GM12878 (cell line): ENCODE data around the gene SMAD2. TPM values are rescaled to one million over a fixed set of nuclear protein-coding genes. Genes with fewer than 3 reads are reported as not detected.

Source experiments
- ATAC-seq: fragments of 200-7000 bp; cut with Tn5 transposase; 3 replicates; pipeline ENCODE4 v1.9.1; 2020; ENCODE audit warnings: mild to moderate bottlenecking, moderate library complexity
- BruUV-seq: library from RNA; stranded (reverse); fragments of 400-500 nt; replicated peaks from 2 replicates; lab custom pipeline; 2021; lab: Mats Ljungman, UMichigan
- CTCF ChIA-PET: fragments of 300-600 bp; sonication (Branson Sonifier 250); formaldehyde crosslinking; extraction: SDS; loops from one replicate; lab custom pipeline; 2021; ENCODE audit warnings: inconsistent platforms; lab: Yijun Ruan, JAX
- POLR2A ChIA-PET: fragments of 350-600 bp; formaldehyde crosslinking; extraction: SDS; loops from one replicate; lab custom pipeline; 2021; ENCODE audit warnings: inconsistent platforms; lab: Charles Lee
- RAD21 ChIA-PET: fragments of 300-600 bp; sonication (Branson Sonifier 250); formaldehyde crosslinking; loops from one replicate; lab custom pipeline; 2023; ENCODE audit warnings: antibody characterized with exemption; ENCODE audit not compliant: unreplicated experiment; lab: Charles Lee
- SMC1A ChIA-PET: fragments of 300-600 bp; sonication (Branson Sonifier 250); formaldehyde crosslinking; loops from one replicate; lab custom pipeline; 2023; ENCODE audit not compliant: unreplicated experiment, uncharacterized antibody; lab: Charles Lee
- DNase-seq: peaks from one replicate; pipeline ENCODE4 v3.0.0-alpha.2; 2011; ENCODE audit warnings: low read depth, low spot score
- FAIRE-seq: peaks from 3 replicates; lab custom pipeline; 2011; peaks lifted over from hg19 to GRCh38; lab: Jason Lieb, UNC
- H2AFZ ChIP-seq: 2 replicates; pipeline ENCODE4 v1.6.0; 2011; ENCODE audit warnings: low read depth, low read length, control low read depth; ENCODE audit not compliant: control insufficient read depth
- H3K27ac ChIP-seq: 2 replicates; pipeline ENCODE4 v1.5.1; 2011; ENCODE audit warnings: control low read depth; ENCODE audit not compliant: control insufficient read depth, insufficient read depth
- H3K27me3 ChIP-seq, 2 experiments: replicated peaks in 1 of 2; 2 replicates each; pipeline versions ENCODE4 v1.6.0 to v1.6.1; 2011; ENCODE audit warnings: low read length in 1 of 2; ENCODE audit not compliant: control insufficient read depth in 2 of 2, insufficient read depth in 2 of 2
- H3K36me3 ChIP-seq, 2 experiments: 2 replicates each; pipeline ENCODE4 v1.5.1; 2011; ENCODE audit warnings: low read length in 1 of 2; ENCODE audit not compliant: control insufficient read depth in 2 of 2, insufficient read depth in 2 of 2
- H3K4me1 ChIP-seq: 2 replicates; pipeline ENCODE4 v1.6.1; 2011; ENCODE audit warnings: mild to moderate bottlenecking, low read length, moderate library complexity, mixed read lengths; ENCODE audit not compliant: control insufficient read depth, insufficient read depth
- H3K4me2 ChIP-seq: 2 replicates; pipeline ENCODE4 v1.6.0; 2011; ENCODE audit warnings: control low read depth; ENCODE audit not compliant: control insufficient read depth, insufficient read depth
- H3K4me3 ChIP-seq: fragments of 200-600 bp; sonication (generic); 2 replicates; pipeline ENCODE4 v1.5.1; 2016
- H3K79me2 ChIP-seq: 2 replicates; pipeline ENCODE4 v1.6.0; 2011; ENCODE audit warnings: low read length; ENCODE audit not compliant: control insufficient read depth, insufficient read depth
- H3K9ac ChIP-seq: 2 replicates; pipeline ENCODE4 v1.8.0; 2011; ENCODE audit warnings: low read length, control low read depth, mixed read lengths; ENCODE audit not compliant: control insufficient read depth, insufficient read depth
- H3K9me3 ChIP-seq: replicated peaks from 3 replicates; pipeline ENCODE4 v1.5.1; 2011; ENCODE audit warnings: mild to moderate bottlenecking, low read length; ENCODE audit not compliant: control insufficient read depth, insufficient read depth
- H4K20me1 ChIP-seq: 2 replicates; pipeline ENCODE4 v1.6.0; 2011; ENCODE audit not compliant: control insufficient read depth, insufficient read depth
- IKZF2 ChIP-seq, 2 experiments: fragments of 450-650 bp; IDR thresholded peaks; 2 replicates each; pipeline ENCODE4 v1.6.1; 2017; ENCODE audit warnings: mild to moderate bottlenecking in 2 of 2, moderate library complexity in 2 of 2
- RUNX3 ChIP-seq: IDR thresholded peaks from 2 replicates; pipeline ENCODE4 v1.6.1; 2012; ENCODE audit warnings: low read length, inconsistent platforms
- WGBS: methylation state at CpG from one replicate; pipeline ENCODE4 v1.1.6; 2016; ENCODE audit warnings: low lambda C conversion rate; ENCODE audit not compliant: insufficient replicate concordance, insufficient coverage; ENCODE audit errors: missing lambda C conversion rate; 5-methylcytosine and 5-hydroxymethylcytosine counted together
- in situ Hi-C: fragments of 300-500 bp; cut with MboI; formaldehyde crosslinking; loops from 9 replicates; pipeline ENCODE4 v1.14.3; 2018; ENCODE audit warnings: mixed read lengths
- intact Hi-C: fragments of 100-400 bp; cut with micrococcal nuclease; formaldehyde crosslinking; loops from one replicate; pipeline ENCODE4 v1.14.2; 2022; ENCODE audit not compliant: unreplicated experiment
- polyA plus RNA-seq, 11 experiments: library from polyadenylated mRNA; depleted of rRNA in 4 of 11; unstranded in 6 of 11; stranded (reverse) in 5 of 11; fragments of >200 nt; fragmentation: Nextera tagmentation in 4 of 11; fragmentation: Illumina TruSeq in 1 of 11; extraction: Ambion mirVana in 4 of 11; extraction: Trizol in 1 of 11; gene quantifications; 1 replicate in 1 of 11; 2 replicates in 10 of 11; pipeline versions ENCODE4 v1.2.1 to v1.2.3, GENCODE V29; 2011 to 2016; ENCODE audit warnings: inconsistent platforms in 2 of 11, missing spikeins in 2 of 11, low read depth in 1 of 11
- total RNA-seq, 4 experiments: library from RNA; depleted of rRNA in 3 of 4; stranded (reverse); fragments of >200 nt in 3 of 4; fragmentation: Illumina TruSeq in 1 of 4; extraction: Trizol in 1 of 4; gene quantifications; 2 replicates each; pipeline versions ENCODE4 v1.2.1 to v1.2.3, GENCODE V29; 2013 to 2021
- TF ChIP-seq, protein P1 (sequence below): IDR thresholded peaks from 2 replicates; pipeline ENCODE4 v1.6.1; 2012; ENCODE audit warnings: mild to moderate bottlenecking, low read depth, low read length

Gene SMAD2
- total and polyA plus RNA-seq, 10 of the 15 experiments (the other 5 are each of a cell fraction or from before 2014, with no cell fraction given): 28.8 to 111 (median 65.8) TPM

DNA sequence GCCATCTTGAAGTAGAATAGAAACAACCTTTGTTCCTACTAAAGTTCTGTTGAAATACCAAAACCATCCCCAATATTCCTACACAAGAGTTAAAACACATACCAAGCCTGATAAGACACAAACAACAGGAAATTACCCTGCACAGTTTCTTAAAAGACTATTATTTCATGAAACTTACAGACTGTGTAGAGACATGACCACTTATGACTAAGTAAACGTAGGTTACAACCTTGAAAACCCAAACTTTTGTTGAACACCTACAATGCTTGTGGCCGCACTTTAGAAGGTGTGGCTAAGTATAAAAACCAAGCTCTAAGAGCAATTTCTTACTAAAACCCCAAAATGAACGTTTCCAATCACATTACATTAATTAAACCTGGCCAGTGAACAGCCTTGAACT lies 2.0 kb downstream of the SMAD2 start:
- Histone ChIP-seq H3K79me2 (peaks cover 62% of the 10 kb centered on the region), H3K4me3 (peak overlapping the region; percentile 89), H3K36me3 (no peaks in the 10 kb centered on the region), H3K4me1 (peaks cover 2% of the 10 kb centered on the region; the same call in 1 of the 2 replicates), H3K9ac (peak overlapping the region; percentile 47), H3K27me3 (no peaks in the 10 kb centered on the region), H3K4me2 (peak overlapping the region; percentile 83), H2AFZ (no peak overlapping the region; the same call in 1 of the 2 replicates), H4K20me1 (peaks cover 7% of the 10 kb centered on the region; the same call in 1 of the 2 replicates)
- no peak for DNase-seq
- ChIA-PET SMC1A (interaction anchor here (0.8 to 2.6 kb wide), 5 partner anchors 9 to 44 kb away, joined by 3 to 18 read pairs (median 3); no protein-coding TSS in a partner anchor), CTCF (interaction anchor here (1.4 kb wide), 1 partner anchor 15 kb away, joined by 4 read pairs; no protein-coding TSS in a partner anchor), POLR2A (interaction anchor here (0.8 to 2.3 kb wide), 4 partner anchors 10 to 29 kb away, joined by 3 to 8 read pairs (median 4); no protein-coding TSS in a partner anchor)
- WGBS: 31% methylated on average over 3 of the region's 3 CpGs
- no peak for ATAC-seq
- in situ Hi-C loops (no loop called here), intact Hi-C loops (no loop called here)
- no peak for FAIRE-seq
- TF ChIP-seq, protein P1, sequence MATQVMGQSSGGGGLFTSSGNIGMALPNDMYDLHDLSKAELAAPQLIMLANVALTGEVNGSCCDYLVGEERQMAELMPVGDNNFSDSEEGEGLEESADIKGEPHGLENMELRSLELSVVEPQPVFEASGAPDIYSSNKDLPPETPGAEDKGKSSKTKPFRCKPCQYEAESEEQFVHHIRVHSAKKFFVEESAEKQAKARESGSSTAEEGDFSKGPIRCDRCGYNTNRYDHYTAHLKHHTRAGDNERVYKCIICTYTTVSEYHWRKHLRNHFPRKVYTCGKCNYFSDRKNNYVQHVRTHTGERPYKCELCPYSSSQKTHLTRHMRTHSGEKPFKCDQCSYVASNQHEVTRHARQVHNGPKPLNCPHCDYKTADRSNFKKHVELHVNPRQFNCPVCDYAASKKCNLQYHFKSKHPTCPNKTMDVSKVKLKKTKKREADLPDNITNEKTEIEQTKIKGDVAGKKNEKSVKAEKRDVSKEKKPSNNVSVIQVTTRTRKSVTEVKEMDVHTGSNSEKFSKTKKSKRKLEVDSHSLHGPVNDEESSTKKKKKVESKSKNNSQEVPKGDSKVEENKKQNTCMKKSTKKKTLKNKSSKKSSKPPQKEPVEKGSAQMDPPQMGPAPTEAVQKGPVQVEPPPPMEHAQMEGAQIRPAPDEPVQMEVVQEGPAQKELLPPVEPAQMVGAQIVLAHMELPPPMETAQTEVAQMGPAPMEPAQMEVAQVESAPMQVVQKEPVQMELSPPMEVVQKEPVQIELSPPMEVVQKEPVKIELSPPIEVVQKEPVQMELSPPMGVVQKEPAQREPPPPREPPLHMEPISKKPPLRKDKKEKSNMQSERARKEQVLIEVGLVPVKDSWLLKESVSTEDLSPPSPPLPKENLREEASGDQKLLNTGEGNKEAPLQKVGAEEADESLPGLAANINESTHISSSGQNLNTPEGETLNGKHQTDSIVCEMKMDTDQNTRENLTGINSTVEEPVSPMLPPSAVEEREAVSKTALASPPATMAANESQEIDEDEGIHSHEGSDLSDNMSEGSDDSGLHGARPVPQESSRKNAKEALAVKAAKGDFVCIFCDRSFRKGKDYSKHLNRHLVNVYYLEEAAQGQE: no peak
- TF ChIP-seq IKZF2 (IDR thresholded peaks at IDR 0.05) (0 out of 4 replicates have a peak, but pooled peaks of 1 of the 2 experiments have one; percentile 16), RUNX3 (peak; percentile 8; the same call in 1 of the 2 replicates)
- TF ChIP-seq, all 136 proteins: peak for 2
- RAD21 ChIA-PET: interaction anchor here (0.8 to 1.2 kb wide), 3 partner anchors 10 to 28 kb away, joined by 3 to 4 read pairs (median 4); no protein-coding TSS in a partner anchor
- Histone ChIP-seq H3K27ac (peak overlapping the region; percentile 87), H3K9me3 (no peaks in the 10 kb centered on the region; the same call in 2 of the 3 replicates)
- BruUV-seq: no TSS peak
